ENCODE data around the gene PSMC3IP. TPM values are rescaled to one million over a fixed set of nuclear protein-coding genes. Genes with fewer than 3 reads are reported as not detected.
"Not testable (repeated sequence)": the region's sequence is repeated elsewhere in the genome, so short reads cannot be mapped to it uniquely, and the experiment has no call there.

PSMC3IP gene
- total and polyA plus RNA-seq, 2 of the 4 experiments (the other 2 are of a cell fraction) = 5.6 to 9.8 TPM

- H2AFZ ChIP-seq (replicated peaks; ENCODE audit: low read length, poor library complexity); ATAC-seq (ENCODE audit: low read depth); H3K9me3 ChIP-seq (ENCODE audit: control insufficient read depth, insufficient read depth, low read length); dilution Hi-C loops (cut with HindIII; ENCODE audit: low sequenced_read_pairs, unreplicated experiment); H2BK20ac ChIP-seq (ENCODE audit: low read depth, low read length); intact Hi-C loops (cut with micrococcal nuclease); CTCF ChIA-PET; H4K91ac ChIP-seq (ENCODE audit: insufficient read depth, low read depth, low read length); H2BK5ac ChIP-seq (ENCODE audit: low read depth, low read length, poor library complexity, severe bottlenecking); H3K23ac ChIP-seq (ENCODE audit: low read depth, low read length); H3K4ac ChIP-seq (ENCODE audit: low read depth, low read length); in situ Hi-C loops (cut with MboI; ENCODE audit: low sequenced_read_pairs); BruUV-seq (replicated peaks); H3K4me1 ChIP-seq (ENCODE audit: control insufficient read depth, insufficient read depth, low read length); H3K27me3 ChIP-seq (ENCODE audit: control insufficient read depth, insufficient read depth, low read length); DNase-seq; H4K8ac ChIP-seq (ENCODE audit: low read depth in 2 of 2, low read length in 2 of 2); H3K9ac ChIP-seq (ENCODE audit: low read depth, low read length); H2BK15ac ChIP-seq (ENCODE audit: low read depth, low read length); H2BK120ac ChIP-seq (ENCODE audit: low read depth, low read length); H3K36me3 ChIP-seq (ENCODE audit: control insufficient read depth, insufficient read depth, low read length); H3K9me1 ChIP-seq (ENCODE audit: insufficient read depth, low read length); H2AK9ac ChIP-seq (replicated peaks; ENCODE audit: low read depth, low read length, poor library complexity); POLR2A ChIA-PET (ENCODE audit: unreplicated experiment); H3K4me3 ChIP-seq (ENCODE audit: insufficient read depth, low read depth, low read length); H3K14ac ChIP-seq (replicated peaks; ENCODE audit: low read depth, low read length); H3K4me2 ChIP-seq (ENCODE audit: low read depth, low read length); H3K27ac ChIP-seq (ENCODE audit: insufficient read depth, low read length); H2AK5ac ChIP-seq (ENCODE audit: low read depth, low read length); H3K56ac ChIP-seq (ENCODE audit: extremely low read depth, insufficient read depth, low read length); H4K5ac ChIP-seq (ENCODE audit: low read depth, low read length); H3K79me1 ChIP-seq (ENCODE audit: low read depth in 1 of 2, low read length in 2 of 2); H4K20me1 ChIP-seq (ENCODE audit: insufficient read depth, low read length); H3K18ac ChIP-seq (ENCODE audit: low read depth, low read length): not testable (repeated sequence)
- 40% methylated on average over 1 of the region's 3 CpGs; no CpG with 5 or more reads in 1 of the 2 experiments for WGBS, 2 experiments (ENCODE audit: extremely low coverage in 2 of 2, insufficient read length in 1 of 2)
Observed at GRCh38 chr17:42621987-42622386, 44.5 kb upstream of the PSMC3IP start.
